GM11168 (cell line): ENCODE measurements around the gene PRDM16.

Experiments used
- in situ Hi-C: fragments of 300-500 bp; cut with MboI; formaldehyde crosslinking; loops from one replicate; pipeline ENCODE4 v1.12.0; 2022; ENCODE audit warnings: low sequenced_read_pairs; ENCODE audit not compliant: unreplicated experiment

PRDM16 gene

DNA sequence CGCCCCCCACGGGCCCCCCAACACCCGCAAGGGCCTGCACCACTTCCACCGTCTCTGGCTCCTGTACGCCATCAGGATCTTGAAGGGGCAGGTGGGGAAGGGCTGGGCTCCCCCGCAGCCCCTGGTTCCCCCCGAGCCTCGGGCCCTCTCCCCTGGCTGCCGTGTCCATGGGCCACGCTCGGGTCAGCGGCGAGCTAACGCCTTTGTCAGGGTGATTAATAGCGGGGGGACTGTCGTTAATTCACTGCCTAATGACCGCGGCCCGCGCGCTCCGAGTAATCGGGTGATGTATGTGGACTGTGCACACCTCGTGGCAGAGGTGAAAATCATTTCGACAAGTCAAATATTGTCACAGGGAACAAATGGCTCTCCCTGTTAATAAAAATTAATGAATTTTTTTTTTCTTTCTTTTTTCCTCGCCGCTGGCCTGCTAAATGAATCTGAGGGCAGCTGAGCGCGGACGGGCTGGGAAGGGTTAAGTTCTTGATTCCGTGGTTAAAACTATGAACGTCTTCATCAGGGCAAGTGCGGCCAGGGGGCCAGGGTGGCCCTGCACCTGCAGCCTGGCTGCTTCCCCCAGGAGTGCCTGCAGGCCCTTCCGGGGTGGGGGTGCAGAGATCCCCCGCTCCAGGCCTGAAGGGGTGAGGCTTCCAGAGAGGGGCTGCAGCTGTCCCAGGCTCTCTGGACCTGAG lies 100.8 kb downstream of the PRDM16 start:
- in situ Hi-C loops, result no loop called here

DNA sequence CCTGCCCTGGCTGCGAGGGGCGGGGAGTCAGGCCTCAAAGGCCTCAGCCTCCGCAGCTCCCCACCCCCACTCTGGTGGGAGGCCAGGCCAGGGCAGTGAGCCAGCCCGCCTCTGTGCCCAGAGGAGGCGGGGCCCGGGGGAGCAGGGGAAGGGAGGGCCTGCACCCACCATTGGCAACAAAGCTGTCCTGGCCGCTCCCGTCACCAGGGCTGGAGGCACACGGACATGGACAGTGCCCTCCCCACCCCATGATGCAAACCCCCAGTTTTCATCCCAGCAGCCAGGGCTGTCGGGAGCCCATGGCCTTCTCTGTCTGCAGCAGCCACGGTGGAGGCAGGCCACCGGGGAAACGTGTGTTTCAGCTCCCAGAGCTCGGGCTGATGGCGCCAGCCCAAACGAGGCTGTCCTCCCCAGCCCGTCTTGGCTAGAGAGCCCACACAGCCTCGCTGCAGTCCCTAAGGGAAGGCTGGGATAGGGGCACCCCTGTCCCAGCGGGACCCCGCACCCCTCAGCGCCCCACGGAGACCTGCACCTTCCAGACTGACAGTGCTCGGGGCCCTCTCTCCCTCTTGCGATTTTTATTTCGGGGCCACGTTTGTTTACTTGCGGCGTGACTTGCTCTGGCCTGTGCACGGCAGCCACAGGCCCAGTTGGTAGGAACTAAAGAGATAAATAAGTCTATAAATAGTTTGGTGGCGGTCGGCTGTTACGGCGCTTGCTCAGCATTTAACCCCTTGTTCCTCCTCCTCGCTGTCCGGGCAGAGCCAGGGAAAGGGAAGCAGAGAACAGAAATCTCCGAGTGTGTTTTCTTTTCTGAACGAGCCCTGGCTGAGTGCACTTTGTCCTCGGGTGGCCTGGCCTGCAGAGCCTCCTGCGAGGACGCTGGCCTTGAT lies 101.8 kb downstream of the PRDM16 start:
- in situ Hi-C loops, result no loop called here

DNA sequence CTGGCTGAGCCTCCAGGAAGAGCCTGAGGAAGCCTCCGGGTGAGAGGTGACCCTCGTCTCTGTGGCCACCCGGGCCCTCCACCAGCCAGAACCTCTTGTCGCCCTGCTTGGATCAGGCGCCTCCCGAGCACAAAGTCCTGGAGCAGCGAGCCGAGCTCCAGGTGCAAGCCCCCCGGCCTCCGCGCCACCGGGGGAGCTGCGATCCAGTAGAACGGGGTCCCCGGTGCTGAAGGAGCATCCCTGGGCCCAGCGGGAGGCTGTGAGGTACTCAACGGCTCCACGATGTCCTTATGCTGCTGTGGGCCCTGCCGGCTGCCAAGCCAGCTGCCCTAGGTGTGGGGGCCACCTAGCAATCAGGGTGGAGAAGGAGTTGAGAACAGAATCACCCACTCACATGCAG lies 102.8 kb downstream of the PRDM16 start:
- in situ Hi-C loops, result no loop called here

DNA sequence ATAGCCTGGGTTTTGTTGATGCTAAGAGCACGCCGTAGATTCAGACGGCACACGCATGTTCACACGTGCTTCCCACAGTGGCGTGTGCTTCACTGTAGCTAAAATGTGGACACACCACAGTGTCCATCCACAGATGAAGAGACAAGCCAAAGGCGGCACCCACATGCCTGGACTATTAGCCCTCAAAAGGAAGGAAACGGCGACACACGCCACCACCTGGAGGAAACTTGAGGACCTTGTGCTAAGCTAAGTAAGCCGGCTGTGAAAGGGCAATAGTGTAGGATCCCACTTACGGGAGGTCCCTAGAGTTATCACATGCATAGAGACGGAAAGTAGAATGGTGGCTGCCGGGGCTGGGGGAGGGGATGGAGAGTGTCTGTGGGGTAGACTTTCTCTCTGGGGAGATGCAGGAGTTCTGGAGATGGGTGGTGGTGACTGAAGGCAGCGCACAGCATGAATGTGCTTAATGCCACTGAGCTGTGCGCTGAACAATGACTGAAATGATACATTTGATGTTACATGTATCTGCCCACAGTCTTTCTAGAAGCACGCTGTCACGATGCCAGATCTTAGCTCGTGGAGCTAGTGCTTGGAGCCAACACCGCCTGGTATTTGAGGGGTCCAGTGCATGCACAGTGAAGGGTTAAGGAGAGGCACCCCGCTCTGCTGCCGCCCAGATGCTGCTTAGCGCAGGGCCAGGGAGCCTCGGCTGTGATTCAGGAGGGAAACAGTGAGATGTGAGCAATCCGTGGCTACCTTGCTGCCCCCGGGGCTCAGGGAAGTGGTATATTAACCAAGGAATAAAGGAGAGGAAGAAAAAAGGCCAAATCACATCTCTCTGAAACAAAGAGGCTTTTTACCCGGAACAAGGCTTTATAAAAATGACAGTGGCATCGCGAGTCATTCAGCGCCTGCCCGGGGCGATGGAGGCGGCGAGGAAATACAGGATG lies 103.7 kb downstream of the PRDM16 start:
- in situ Hi-C loops, result no loop called here

DNA sequence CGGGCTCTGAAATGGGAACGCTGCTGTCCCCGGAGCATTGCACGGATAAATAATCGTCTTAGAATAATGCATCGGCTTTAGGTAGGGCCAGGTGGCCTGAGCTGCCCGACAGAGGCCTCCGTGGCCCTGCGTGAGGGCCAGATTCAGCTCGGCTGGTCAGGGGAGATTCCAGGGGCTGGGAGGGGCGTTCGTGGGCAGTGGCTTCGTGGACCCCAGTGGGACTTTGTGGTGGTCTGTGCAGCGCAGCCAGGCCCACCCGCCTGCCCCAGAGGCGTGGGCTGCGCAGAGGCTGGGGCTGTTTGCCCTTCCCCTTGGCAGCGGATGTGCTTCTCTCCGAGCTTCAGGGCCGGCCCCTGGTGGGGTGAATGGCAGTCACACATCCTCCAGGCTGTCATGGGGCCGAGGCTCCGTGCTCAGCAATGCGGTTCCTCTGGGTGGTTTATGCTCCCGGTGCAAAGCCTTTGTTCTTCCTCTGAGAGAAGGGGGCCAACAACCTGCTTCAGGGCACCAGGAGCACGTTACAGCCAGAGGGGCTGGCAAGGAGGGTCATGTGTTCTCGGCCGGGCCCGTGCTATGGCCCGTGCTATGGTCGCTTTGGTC lies 104.5 kb downstream of the PRDM16 start:
- in situ Hi-C loops, result no loop called here

DNA sequence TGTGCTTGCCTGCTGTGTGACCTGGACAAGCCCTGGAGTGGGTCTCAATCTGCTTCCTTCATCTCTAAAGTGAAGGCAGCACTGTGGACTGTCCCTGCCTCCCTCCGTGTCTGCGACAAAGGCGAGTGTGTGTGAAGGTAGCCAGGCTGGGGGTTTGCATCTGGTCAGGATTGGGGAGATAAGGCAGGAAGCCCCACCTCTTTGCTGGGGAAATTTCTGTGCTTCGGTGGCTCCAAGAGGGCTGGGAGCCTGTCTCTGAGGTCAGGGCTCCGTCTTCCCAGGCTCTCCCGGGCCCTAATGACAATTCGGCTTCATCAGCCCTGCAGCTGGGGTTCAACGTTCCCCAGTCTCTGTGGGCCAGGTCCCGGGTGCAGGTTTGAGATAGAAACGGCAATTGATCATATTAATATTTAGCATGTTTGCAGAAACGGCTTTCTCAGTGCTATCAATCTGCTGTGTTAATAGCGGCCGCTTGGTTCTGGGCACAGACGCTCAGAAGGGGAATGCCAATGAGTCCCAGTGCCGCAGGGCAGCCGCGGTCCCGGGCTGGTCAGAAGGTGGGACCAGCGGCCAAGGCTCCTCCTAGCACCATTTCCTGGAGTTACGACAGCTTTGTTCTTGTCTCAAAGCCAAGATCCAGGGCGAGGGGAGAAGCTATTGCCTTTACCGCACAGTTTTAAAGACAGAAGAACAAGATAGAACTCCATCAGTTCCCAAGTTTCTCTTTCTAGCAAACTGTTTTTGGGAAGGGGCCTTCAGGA lies 105.7 kb downstream of the PRDM16 start:
- in situ Hi-C loops, result no loop called here

DNA sequence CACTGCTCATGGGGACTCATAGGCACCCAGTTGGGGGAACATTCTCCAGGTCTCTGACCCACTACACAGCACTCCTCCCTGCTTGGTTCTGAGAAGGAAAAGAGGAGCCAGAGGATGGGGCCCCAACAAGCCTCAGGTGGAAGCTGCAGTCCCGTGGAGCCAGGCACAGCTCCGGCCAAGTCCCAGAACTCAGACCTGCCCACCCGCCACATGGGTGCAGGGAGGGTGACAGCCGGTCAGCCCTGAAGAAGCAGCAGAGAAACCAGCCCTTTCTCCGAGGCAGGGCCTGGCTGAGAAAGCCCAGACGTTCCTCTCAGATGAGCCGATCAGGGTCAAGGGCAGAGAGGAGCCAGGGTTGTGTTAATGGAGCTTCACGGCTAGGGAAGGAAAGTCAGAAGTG lies 106.5 kb downstream of the PRDM16 start:
- in situ Hi-C loops, result no loop called here

DNA sequence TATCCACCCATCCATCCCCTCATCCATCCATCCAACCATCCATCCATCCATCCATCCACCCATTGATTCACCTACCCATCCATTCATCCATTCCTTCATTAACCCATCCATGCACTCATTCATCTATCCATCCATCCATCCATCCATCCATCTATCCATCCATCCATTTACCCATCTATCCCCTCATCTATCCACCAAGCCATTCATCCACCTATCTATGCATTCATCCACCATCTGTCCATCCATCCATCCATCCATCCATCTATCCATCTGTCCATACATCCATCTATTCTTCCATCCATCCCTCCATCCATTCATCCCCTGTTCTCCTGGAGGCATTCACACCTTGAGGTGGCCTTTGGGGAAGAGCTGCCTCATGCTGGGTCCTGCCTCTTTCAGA lies 107.0 kb downstream of the PRDM16 start:
- in situ Hi-C loops, result no loop called here

DNA sequence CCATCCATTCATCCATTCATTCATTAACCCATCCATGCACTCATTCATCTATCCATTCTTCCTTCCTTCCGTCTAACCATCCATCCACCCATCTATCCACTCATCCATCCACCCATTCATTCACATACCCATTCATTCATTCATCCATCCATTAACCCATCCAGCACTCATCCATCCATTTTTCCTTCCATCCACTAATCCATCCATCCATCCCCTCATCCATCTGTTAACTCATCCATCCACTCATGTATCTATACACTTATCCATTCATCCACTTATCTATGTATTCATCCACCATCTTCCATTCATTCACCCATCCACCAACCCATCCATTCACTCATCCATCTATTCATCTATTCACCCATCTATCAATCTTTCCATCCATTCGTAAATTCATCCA lies 107.8 kb downstream of the PRDM16 start:
- in situ Hi-C loops, result no loop called here

DNA sequence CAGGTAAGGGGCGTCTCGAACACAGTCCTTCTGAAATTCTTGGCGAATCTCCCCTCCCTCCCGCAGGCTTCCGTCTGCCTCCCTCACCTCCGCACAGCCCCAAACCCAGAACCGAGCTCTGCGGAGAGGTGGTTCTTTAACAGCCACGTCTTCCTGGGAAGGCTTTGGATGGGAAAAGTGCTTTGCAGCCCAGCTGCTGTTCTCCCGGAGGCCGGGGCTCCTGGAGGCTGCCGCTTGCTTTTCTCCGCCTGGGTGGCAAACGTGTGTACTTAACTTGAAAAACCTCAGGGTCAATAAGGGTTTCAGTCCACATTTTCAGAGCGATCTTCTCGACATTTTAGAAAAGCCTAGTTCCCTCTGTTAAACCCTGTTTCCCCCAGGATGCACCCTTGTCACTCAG lies 109.3 kb downstream of the PRDM16 start:
- in situ Hi-C loops, result no loop called here

DNA sequence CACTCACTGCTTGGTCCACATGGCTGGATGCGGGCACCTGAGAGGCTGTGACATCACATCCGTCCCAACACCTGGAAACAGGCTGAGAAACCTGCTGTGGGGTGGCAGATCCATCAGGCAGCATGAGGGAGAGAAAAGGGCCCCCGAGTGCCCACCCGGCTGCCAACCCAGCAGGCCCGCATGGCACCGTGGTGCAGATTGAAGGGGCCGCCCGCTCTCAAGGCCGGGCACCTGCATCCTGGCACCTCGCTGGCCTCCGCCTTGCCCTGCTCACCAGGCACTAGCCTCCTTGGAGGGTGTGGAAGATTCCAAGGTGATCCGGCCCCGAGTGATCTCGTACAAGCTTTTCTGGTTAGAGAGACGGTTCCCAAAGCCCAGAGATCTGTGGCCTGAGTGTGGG lies 110.5 kb downstream of the PRDM16 start:
- in situ Hi-C loops, result no loop called here

DNA sequence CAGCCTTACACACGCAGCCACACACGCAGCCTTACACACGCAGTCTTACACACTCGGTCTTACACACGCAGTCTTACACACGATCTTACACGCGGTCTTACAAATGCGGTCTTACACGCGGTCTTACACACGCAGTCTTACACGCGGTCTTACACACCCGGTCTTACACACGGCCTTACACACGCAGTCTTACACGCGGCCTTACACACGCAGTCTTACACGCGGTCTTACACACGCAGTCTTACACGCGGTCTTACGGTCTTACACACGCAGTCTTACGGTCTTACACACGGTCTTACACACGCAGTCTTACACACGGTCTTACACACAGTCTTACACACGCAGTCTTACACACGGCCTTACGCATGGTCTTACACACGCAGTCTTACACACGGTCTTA lies 111.9 kb downstream of the PRDM16 start:
- in situ Hi-C loops, result no loop called here

DNA sequence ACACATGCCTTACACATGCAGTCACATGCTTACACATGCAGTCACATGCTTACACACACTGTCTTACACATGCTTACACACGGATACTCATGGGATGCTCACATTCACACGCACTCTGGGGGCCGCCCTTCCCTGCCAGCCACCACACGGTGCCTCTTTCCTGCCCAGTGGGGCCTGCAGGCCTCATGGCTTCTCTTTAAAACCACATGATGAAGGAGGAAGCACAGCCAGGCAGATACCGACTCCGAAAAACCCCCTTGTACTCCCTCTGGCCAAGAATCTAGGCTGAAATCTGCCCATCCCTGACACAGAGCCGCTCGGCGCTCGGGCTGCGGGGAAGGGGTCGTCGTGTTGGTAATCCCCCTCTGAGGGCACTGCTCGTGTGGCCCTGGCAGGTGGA lies 113.0 kb downstream of the PRDM16 start:
- in situ Hi-C loops, result no loop called here

DNA sequence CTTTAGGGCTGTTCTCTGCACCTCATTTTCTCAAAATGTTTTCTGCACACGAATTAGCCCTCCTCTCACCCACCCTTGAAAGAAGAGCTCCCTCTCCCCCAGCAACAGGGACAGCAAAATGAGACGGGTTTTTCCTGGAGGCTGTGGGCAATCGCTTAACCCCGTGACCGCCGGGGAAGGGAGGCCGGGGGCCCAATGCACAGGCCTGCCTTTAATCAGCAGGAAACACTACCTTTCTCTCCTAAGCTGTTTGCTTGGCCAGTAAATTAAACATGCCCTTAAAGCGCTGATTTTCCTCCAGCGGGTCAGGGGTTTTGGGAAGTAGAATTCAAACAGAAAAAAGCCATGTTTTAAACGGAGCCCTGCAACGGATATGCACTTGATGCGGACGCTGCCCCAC lies 114.4 kb downstream of the PRDM16 start:
- in situ Hi-C loops, result no loop called here

DNA sequence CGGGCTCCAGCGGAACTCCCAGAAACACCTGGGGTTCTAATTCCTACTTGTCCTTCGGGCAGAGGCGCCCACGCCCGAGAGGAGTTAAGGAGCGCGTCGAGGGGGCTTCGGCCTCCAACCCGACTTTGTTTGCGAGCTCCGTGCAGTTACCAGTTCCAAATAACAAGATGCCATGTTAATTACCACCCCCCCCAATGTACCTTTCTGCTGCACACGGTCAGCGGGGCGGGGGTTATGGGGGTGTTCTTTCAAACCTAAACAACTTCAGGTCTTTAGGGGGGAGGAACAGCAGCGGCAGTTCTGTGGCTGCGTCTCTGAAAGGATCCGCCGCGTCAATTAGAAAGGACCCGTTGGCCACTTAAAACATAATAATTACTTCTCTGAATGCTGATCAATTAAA lies 114.8 kb downstream of the PRDM16 start:
- in situ Hi-C loops, result no loop called here

DNA sequence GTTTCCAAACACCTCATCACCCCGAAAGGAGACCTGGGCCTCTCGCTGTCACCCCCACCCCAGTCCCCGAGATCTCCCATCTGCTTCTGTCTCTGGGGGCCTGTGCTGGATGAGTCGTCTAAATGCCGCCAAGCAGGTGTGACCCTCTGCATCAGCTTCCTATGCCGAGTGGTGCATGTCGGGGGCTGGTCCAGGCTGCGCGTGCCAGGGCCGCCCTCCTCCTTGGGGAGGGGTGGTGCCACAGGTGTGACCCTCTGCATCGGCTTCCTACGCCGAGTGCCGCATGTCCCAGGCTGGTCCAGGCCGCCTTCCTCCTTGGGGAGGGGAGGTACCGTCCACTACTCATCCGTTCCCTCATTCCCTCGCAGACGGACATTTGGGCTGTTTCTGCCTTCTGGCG lies 115.7 kb downstream of the PRDM16 start:
- in situ Hi-C loops, result no loop called here

DNA sequence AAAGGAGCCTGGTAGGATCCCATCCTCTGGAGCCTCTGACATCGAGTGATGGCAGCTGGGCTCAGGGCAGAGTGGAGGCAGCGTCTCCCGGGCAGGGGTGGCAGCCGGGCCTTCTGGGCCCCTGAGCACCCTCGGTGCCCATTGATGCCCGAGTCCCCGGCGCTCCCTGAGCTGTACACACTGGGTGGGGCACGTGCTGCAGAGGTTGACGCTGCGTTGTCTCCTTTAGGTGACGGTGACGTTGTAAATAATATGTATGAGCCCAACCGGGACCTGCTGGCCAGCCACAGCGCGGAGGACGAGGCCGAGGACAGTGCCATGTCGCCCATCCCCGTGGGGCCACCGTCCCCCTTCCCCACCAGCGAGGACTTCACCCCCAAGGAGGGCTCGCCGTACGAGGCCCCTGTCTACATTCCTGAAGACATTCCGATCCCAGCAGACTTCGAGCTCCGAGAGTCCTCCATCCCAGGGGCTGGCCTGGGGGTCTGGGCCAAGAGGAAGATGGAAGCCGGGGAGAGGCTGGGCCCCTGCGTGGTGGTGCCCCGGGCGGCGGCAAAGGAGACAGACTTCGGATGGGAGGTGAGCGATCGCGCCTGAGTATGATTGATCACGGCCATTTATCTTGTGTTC lies 117.0 kb downstream of the PRDM16 start:
- in situ Hi-C loops, result no loop called here

DNA sequence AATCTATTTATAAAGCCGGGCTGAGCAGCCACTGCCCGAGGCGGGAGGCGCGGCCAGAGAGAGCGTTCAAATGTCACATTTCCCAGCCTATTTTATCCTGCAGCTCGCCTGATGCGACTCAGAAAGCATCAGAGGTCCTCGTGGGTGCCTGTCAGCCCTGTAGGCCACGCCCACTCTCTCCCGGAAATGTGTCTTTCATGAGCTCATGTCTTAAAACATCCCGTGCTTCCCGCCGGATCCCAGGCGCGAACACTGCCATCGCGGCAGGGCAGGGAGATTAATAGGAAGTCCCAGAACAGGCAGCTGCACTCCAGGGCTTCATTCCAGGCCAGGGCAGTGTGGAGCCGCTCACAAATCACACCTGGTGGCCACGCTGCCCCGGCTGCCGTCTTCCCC lies 117.5 kb downstream of the PRDM16 start:
- in situ Hi-C loops, result no loop called here
